GM21381 (cell line): Measurements from ENCODE around the gene ASXL2.

Experiments used
- ATAC-seq: cut with Tn5 transposase; IDR thresholded peaks from one replicate; pipeline ENCODE4 v1.9.1; 2021; ENCODE audit warnings: mild to moderate bottlenecking, moderate library complexity; ENCODE audit not compliant: unreplicated experiment

The ASXL2 gene

GRCh38 chr2:25698752-25699151, 179.5 kb downstream of the ASXL2 start:
- no peak for ATAC-seq

GRCh38 chr2:25697559-25698341, 180.5 kb downstream of the ASXL2 start:
- no peak for ATAC-seq

DNA sequence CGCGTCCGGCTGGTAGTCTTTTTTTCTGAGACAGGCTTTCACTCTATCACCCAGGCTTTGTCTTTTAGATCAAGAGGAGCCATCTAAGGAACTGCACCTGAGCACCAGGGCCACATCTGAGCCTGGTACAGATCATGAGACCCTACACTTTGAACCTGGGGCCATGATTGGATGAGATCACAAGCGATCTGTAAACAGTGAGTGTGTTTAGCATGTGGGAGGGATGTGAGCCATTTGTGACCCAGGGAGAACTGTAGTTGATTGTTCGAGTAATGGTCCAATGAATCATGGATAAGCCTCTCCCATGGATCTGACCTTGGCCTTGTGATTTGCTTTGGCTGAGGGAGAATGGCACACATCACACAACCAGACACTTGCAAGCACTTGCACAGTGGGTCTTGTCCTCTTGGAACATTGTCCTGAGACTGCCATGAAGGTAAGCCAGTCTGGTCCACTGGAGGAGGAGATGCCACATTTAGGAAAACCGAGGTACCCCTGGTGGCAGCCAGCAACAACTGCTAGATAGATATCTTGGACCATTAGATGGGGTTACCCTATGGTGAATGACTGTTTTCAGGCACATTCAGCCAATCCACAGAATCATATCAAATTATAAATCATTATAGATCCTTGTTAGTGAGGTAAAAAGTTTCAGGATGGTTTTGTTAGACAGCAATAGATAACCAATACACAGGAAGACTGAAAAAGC, 185.4 kb downstream of the ASXL2 start:
- no peak for ATAC-seq

- ATAC-seq, result no peak
These were observed 186.1 kb downstream of the ASXL2 start for GRCh38 chr2:25692143-25692542.

GRCh38 chr2:25690058-25690457, 188.2 kb downstream of the ASXL2 start:
- ATAC-seq, result no peak

- ATAC-seq, result no peak
These were observed 190.1 kb downstream of the ASXL2 start for GRCh38 chr2:25688236-25688635.

GRCh38 chr2:25685741-25686140, 192.5 kb downstream of the ASXL2 start:
- ATAC-seq, result no peak

GRCh38 chr2:25684577-25685473, 193.5 kb downstream of the ASXL2 start:
- ATAC-seq, result no peak
